ENCODE data around the gene ISM1. TPM values are rescaled to one million over a fixed set of nuclear protein-coding genes. Genes with fewer than 3 reads are reported as not detected.

The ISM1 gene
- total RNA-seq, 1 donor, result 1.1 TPM

DNA sequence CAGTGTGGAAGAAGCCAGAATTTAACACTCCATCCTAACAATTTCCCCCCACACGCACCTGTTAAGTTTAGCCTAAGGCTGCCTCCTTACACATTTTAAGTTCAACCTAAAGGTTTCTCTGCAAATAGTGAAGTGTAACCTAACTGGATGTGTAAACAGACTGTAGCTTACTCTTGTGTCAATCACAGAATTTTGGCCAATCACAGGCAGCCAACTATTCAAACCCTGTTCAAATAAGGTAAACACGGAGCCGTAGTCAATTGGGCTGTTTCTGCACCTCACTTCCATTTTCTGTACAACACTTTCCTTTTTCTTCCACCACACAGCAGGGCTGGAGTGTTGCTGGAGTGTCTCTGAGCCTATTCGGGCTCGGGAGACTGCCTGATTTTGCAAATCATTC lies 92.1 kb downstream of the ISM1 start:
- DNase-seq (ENCODE audit: low read depth), result no peak
- TF ChIP-seq, protein P1, sequence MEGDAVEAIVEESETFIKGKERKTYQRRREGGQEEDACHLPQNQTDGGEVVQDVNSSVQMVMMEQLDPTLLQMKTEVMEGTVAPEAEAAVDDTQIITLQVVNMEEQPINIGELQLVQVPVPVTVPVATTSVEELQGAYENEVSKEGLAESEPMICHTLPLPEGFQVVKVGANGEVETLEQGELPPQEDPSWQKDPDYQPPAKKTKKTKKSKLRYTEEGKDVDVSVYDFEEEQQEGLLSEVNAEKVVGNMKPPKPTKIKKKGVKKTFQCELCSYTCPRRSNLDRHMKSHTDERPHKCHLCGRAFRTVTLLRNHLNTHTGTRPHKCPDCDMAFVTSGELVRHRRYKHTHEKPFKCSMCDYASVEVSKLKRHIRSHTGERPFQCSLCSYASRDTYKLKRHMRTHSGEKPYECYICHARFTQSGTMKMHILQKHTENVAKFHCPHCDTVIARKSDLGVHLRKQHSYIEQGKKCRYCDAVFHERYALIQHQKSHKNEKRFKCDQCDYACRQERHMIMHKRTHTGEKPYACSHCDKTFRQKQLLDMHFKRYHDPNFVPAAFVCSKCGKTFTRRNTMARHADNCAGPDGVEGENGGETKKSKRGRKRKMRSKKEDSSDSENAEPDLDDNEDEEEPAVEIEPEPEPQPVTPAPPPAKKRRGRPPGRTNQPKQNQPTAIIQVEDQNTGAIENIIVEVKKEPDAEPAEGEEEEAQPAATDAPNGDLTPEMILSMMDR (IDR thresholded peaks at IDR 0.05; ENCODE audit: insufficient read depth, low read length), result no peak

DNA sequence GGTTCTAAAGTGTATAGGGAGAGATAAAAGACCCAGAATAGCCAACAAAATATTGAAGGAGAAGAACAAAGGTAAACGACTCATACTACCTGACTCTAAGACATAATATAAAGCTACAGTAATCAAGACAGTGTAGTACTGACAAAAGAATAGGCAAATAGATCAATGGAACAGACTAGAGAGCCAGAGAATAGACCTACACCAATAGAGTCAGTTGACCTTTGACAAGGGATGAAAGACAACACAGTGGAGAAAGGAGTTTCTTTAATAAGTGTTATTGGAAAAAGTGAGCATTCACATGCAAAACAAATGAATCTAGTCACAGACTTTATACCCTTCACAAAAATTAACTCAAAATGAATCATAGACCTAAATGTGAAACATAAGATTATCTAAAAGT lies 96.4 kb downstream of the ISM1 start:
- TF ChIP-seq, protein P1 (IDR thresholded peaks at IDR 0.05; ENCODE audit: insufficient read depth, low read length), result no peak
- DNase-seq (ENCODE audit: low read depth), result no peak
- H3K4me3 ChIP-seq (ENCODE audit: low read depth, low read length), result no peak overlapping the region

More for the DNA sequence above, 92.1 kb downstream of the ISM1 start:
- no peak overlapping the region for H3K4me3 ChIP-seq (ENCODE audit: low read depth, low read length)

GRCh38 chr20:13318871-13319521 lies 97.9 kb downstream of the ISM1 start:
- H3K4me3 ChIP-seq (ENCODE audit: low read depth, low read length), result no peak overlapping the region
- no peak for DNase-seq (ENCODE audit: low read depth)
- TF ChIP-seq, protein P1 (IDR thresholded peaks at IDR 0.05; ENCODE audit: insufficient read depth, low read length), result no peak

- DNase-seq (ENCODE audit: low read depth), result no peak
- H3K4me3 ChIP-seq (ENCODE audit: low read depth, low read length), result no peak overlapping the region
- TF ChIP-seq, protein P1 (IDR thresholded peaks at IDR 0.05; ENCODE audit: insufficient read depth, low read length), result no peak
These were observed 99.6 kb downstream of the ISM1 start for GRCh38 chr20:13320702-13321101.

DNA sequence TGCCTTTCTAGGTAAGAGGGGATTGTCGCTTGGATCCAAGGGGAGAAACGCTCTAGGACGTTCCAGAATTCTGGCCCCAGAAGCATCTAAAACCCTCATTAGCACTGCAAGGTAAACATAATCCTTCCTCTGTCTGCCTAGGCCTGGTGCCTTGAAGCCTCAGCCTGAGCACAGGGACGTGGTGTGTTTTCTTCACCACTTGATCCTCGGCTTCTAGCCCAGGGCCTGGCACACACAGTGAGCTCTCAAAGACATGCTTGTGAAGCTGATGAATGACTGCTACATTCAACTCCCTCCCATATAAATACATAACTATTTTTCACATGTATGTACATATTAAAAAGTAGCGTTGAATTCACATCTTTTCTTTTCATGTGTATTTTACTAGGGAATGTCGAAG lies 100.3 kb downstream of the ISM1 start:
- TF ChIP-seq, protein P1 (IDR thresholded peaks at IDR 0.05; ENCODE audit: insufficient read depth, low read length), result no peak
- no peak overlapping the region for H3K4me3 ChIP-seq (ENCODE audit: low read depth, low read length)
- no peak for DNase-seq (ENCODE audit: low read depth)

GRCh38 chr20:13322198-13322597 lies 101.1 kb downstream of the ISM1 start:
- no peak overlapping the region for H3K4me3 ChIP-seq (ENCODE audit: low read depth, low read length)
- TF ChIP-seq, protein P1 (IDR thresholded peaks at IDR 0.05; ENCODE audit: insufficient read depth, low read length), result no peak
- DNase-seq (ENCODE audit: low read depth), result no peak

GRCh38 chr20:13322621-13323020 lies 101.5 kb downstream of the ISM1 start:
- TF ChIP-seq, protein P1 (IDR thresholded peaks at IDR 0.05; ENCODE audit: insufficient read depth, low read length), result no peak
- no peak for DNase-seq (ENCODE audit: low read depth)
- H3K4me3 ChIP-seq (ENCODE audit: low read depth, low read length), result no peak overlapping the region
